Measurements from ENCODE around the gene TENT4B. TPM values are rescaled to one million over a fixed set of nuclear protein-coding genes. Genes with fewer than 3 reads are reported as not detected.
A peak's percentile ranks its signal among the peaks of the same experiment; 100 is the strongest.

TENT4B gene
- total and polyA plus RNA-seq, 5 donors from 2014 or later: 3.5 to 19.7 (median 3.6) TPM

- Histone ChIP-seq H3K27ac (ENCODE audit: insufficient read depth, low read length, poor library complexity, severe bottlenecking) (no peak overlapping the region), H3K36me3 (ENCODE audit: control insufficient read depth, insufficient read depth, low read length) (no peaks in the 10 kb centered on the region), H3K4me1 (ENCODE audit: control insufficient read depth, insufficient read depth, low read length, poor library complexity, severe bottlenecking) (peaks cover 14% of the 10 kb centered on the region), H3K27me3 (ENCODE audit: control insufficient read depth, insufficient read depth, low read length) (no peaks in the 10 kb centered on the region), H3K9me3 (ENCODE audit: control insufficient read depth in 2 of 2, low read length in 2 of 2) (no peaks in the 10 kb centered on the region), H3K4me3 (ENCODE audit: low read depth, low read length) (no peak overlapping the region)
- Mint-ChIP-seq H3K9me3 (no peaks in the 10 kb centered on the region), H3K4me1 (peaks cover 0 to 8% (median 5%) of the 10 kb centered on the region in 4 donors), H3K36me3 (no peaks in the 10 kb centered on the region), H3K27ac (peak overlapping the region in 1 of 3 donors; percentile 76), H3K27me3 (peaks cover 11% of the 10 kb centered on the region), H3K4me3 (peak overlapping the region; percentile 56 to 78 (median 73))
- DNase-seq (no peak), ATAC-seq (ENCODE audit: low read depth in 2 of 2) (no peak)
Measured at GRCh38 chr16:50247123-50247905, 94.2 kb downstream of the TENT4B start.

DNA sequence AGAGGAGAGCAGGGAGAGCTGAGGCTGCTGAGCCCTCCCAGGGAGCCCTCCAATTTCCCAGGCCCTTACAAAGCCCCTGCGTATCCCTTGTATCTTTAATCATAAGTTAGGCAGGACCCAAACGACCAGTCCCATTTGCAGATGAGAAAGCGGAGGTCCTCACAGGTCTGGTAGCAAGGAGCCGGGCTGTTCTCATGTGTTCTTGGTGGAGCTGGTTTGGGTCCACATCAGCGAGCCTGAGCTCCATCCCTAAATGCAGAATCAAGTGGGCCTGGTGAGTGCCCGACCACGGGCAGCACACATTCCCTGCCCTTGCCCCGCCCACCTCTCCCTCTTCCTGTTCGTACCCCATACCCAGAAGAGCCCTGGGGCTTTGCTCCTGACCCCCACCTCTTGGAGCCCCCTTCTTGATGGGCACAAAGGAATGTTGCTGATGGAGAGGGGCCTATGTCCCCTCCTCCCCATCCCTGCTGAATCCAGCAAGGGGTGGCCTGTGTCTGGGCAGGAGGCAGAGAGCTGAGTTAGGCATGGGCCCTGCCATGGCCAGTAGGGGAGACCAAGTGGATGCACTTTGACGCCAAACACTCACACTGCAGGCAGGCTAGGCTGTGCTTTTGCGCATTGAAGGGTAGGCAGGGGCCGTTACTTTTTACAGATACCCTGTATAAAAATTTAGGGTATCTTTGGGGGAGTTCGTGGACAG, 95.0 kb downstream of the TENT4B start:
- Histone ChIP-seq H3K9me3 (ENCODE audit: control insufficient read depth in 2 of 2, low read length in 2 of 2) (no peaks in the 10 kb centered on the region), H3K27me3 (ENCODE audit: control insufficient read depth, insufficient read depth, low read length) (no peaks in the 10 kb centered on the region), H3K36me3 (ENCODE audit: control insufficient read depth, insufficient read depth, low read length) (no peaks in the 10 kb centered on the region), H3K27ac (ENCODE audit: insufficient read depth, low read length, poor library complexity, severe bottlenecking) (no peak overlapping the region), H3K4me1 (ENCODE audit: control insufficient read depth, insufficient read depth, low read length, poor library complexity, severe bottlenecking) (peaks cover 14% of the 10 kb centered on the region), H3K4me3 (ENCODE audit: low read depth, low read length) (no peak overlapping the region)
- H3K27ac Mint-ChIP-seq: no peak overlapping the region
- H3K4me3 Mint-ChIP-seq: peak overlapping the region; percentile 13 to 78 (median 60)
- no peaks in the 10 kb centered on the region for H3K36me3 Mint-ChIP-seq
- DNase-seq (no peak), ATAC-seq (ENCODE audit: low read depth in 2 of 2) (no peak)
- H3K27me3 Mint-ChIP-seq: peaks cover 11% of the 10 kb centered on the region
- H3K4me1 Mint-ChIP-seq: peaks cover 0 to 8% (median 5%) of the 10 kb centered on the region in 4 donors
- no peaks in the 10 kb centered on the region for H3K9me3 Mint-ChIP-seq

- H3K27me3 Mint-ChIP-seq: peaks cover 14% of the 10 kb centered on the region
- H3K36me3 Mint-ChIP-seq: no peaks in the 10 kb centered on the region
- no peak for ATAC-seq (ENCODE audit: low read depth in 2 of 2)
- H3K9me3 ChIP-seq (ENCODE audit: control insufficient read depth in 2 of 2, low read length in 2 of 2): no peaks in the 10 kb centered on the region
- peak overlapping the region in 3 of 4 donors; percentile 35 to 48 (median 39) for H3K4me3 Mint-ChIP-seq
- no peaks in the 10 kb centered on the region for H3K9me3 Mint-ChIP-seq
- DNase-seq: no peak
- H3K36me3 ChIP-seq (ENCODE audit: control insufficient read depth, insufficient read depth, low read length): no peaks in the 10 kb centered on the region
- H3K27me3 ChIP-seq (ENCODE audit: control insufficient read depth, insufficient read depth, low read length): no peaks in the 10 kb centered on the region
- no peak overlapping the region for H3K27ac ChIP-seq (ENCODE audit: insufficient read depth, low read length, poor library complexity, severe bottlenecking)
- peaks cover 14% of the 10 kb centered on the region for H3K4me1 ChIP-seq (ENCODE audit: control insufficient read depth, insufficient read depth, low read length, poor library complexity, severe bottlenecking)
- no peak overlapping the region for H3K4me3 ChIP-seq (ENCODE audit: low read depth, low read length)
- peaks cover 0 to 8% (median 5%) of the 10 kb centered on the region in 4 donors for H3K4me1 Mint-ChIP-seq
- peak overlapping the region in 1 of 3 donors; percentile 71 for H3K27ac Mint-ChIP-seq
Measured at GRCh38 chr16:50248845-50249244, 95.7 kb downstream of the TENT4B start.

DNA sequence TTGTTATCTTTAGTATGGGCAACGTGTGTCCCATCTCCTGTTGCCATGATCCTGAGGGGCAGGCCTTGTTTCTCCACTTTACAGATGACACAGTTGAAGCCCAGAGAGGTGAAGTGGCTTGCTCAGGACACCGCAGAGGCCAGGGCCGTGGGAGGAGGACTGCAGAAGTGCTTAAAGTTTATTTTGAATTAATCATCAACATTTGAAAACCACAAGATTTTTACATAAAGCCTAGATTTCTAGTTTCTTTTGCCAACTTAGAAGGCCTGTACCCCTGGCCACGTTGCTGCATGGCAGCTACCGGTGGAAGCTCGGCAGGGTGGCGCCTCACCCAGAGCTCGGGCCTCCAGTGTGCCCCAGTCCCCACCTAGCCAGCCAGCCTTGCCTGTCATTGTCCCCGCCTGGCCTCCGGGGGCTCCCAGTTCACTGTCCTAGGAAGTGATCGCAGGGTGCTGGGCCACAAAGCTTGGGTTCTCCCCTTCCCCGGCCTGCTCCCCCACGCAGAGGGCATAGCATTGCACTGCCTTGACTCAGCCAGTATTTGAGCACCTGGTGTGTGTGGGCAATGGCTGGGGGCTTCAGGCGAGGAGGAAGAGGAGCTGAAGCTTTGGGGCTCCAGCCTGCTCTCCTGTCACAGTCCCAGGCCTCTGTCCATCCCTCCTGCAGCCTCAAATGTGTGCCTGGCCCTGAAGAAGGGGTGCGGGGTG, 98.4 kb downstream of the TENT4B start:
- H3K4me1 ChIP-seq (ENCODE audit: control insufficient read depth, insufficient read depth, low read length, poor library complexity, severe bottlenecking): peaks cover 2% of the 10 kb centered on the region
- H3K27ac Mint-ChIP-seq: no peak overlapping the region
- no peak overlapping the region for H3K4me3 ChIP-seq (ENCODE audit: low read depth, low read length)
- peak overlapping the region in 2 of 4 donors; percentile 15 for H3K4me3 Mint-ChIP-seq
- no peaks in the 10 kb centered on the region for H3K4me1 Mint-ChIP-seq
- peaks cover 18% of the 10 kb centered on the region for H3K27me3 Mint-ChIP-seq
- DNase-seq (no peak), ATAC-seq (ENCODE audit: low read depth in 2 of 2) (no peak)
- no peaks in the 10 kb centered on the region for H3K9me3 ChIP-seq (ENCODE audit: control insufficient read depth in 2 of 2, low read length in 2 of 2)
- no peaks in the 10 kb centered on the region for H3K36me3 Mint-ChIP-seq
- no peaks in the 10 kb centered on the region for H3K27me3 ChIP-seq (ENCODE audit: control insufficient read depth, insufficient read depth, low read length)
- H3K27ac ChIP-seq (ENCODE audit: insufficient read depth, low read length, poor library complexity, severe bottlenecking): no peak overlapping the region
- no peaks in the 10 kb centered on the region for H3K36me3 ChIP-seq (ENCODE audit: control insufficient read depth, insufficient read depth, low read length)
- H3K9me3 Mint-ChIP-seq: no peaks in the 10 kb centered on the region

DNA sequence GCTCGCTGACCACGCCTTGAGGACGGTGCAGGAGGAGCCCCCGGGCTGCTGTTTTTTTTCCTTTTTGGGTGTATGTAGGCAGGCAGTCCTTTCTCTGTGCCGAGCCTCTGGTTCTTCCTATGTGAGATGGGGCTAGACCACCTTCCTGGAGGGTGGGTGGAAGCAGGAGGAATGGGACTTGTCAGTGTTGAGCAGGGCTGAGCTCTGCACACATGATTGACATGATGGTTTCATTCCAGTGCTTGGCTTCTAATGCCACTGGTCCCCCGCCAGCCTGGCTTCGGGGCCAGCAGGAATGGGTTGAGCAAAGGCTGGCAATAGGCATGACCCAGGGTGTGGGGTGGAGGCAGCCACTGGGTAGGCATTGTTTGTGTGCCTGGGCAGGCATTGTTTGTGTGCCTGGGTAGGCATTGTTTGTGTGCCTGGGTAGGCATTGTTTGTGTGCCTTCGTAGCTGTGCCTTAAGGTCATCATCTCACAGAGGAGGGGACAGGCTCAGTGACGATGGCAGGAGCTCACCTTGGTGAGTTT, 99.0 kb downstream of the TENT4B start:
- H3K4me1 Mint-ChIP-seq: no peaks in the 10 kb centered on the region
- DNase-seq: no peak
- Histone ChIP-seq H3K9me3 (ENCODE audit: control insufficient read depth in 2 of 2, low read length in 2 of 2) (no peaks in the 10 kb centered on the region), H3K4me1 (ENCODE audit: control insufficient read depth, insufficient read depth, low read length, poor library complexity, severe bottlenecking) (no peaks in the 10 kb centered on the region), H3K27ac (ENCODE audit: insufficient read depth, low read length, poor library complexity, severe bottlenecking) (no peak overlapping the region), H3K27me3 (ENCODE audit: control insufficient read depth, insufficient read depth, low read length) (peaks cover 4% of the 10 kb centered on the region), H3K4me3 (ENCODE audit: low read depth, low read length) (no peak overlapping the region), H3K36me3 (ENCODE audit: control insufficient read depth, insufficient read depth, low read length) (no peaks in the 10 kb centered on the region)
- no peaks in the 10 kb centered on the region for H3K36me3 Mint-ChIP-seq
- H3K27ac Mint-ChIP-seq: no peak overlapping the region
- H3K27me3 Mint-ChIP-seq: peaks cover 18% of the 10 kb centered on the region
- ATAC-seq (ENCODE audit: low read depth in 2 of 2): no peak
- H3K4me3 Mint-ChIP-seq: peak overlapping the region in 1 of 4 donors; percentile 15
- H3K9me3 Mint-ChIP-seq: no peaks in the 10 kb centered on the region

GRCh38 chr16:50252874-50253513, 99.9 kb downstream of the TENT4B start:
- H3K27me3 ChIP-seq (ENCODE audit: control insufficient read depth, insufficient read depth, low read length): peaks cover 4% of the 10 kb centered on the region
- no peaks in the 10 kb centered on the region for H3K36me3 Mint-ChIP-seq
- no peaks in the 10 kb centered on the region for H3K4me1 Mint-ChIP-seq
- peak overlapping the region in 1 of 3 donors; percentile 52 for H3K27ac Mint-ChIP-seq
- no peaks in the 10 kb centered on the region for H3K9me3 Mint-ChIP-seq
- no peak overlapping the region for H3K4me3 ChIP-seq (ENCODE audit: low read depth, low read length)
- ATAC-seq (ENCODE audit: low read depth in 2 of 2) (no peak), DNase-seq (no peak)
- peaks cover 18% of the 10 kb centered on the region for H3K27me3 Mint-ChIP-seq
- no peaks in the 10 kb centered on the region for H3K4me1 ChIP-seq (ENCODE audit: control insufficient read depth, insufficient read depth, low read length, poor library complexity, severe bottlenecking)
- no peak overlapping the region for H3K4me3 Mint-ChIP-seq
- no peak overlapping the region for H3K27ac ChIP-seq (ENCODE audit: insufficient read depth, low read length, poor library complexity, severe bottlenecking)
- H3K9me3 ChIP-seq (ENCODE audit: control insufficient read depth in 2 of 2, low read length in 2 of 2): no peaks in the 10 kb centered on the region
- no peaks in the 10 kb centered on the region for H3K36me3 ChIP-seq (ENCODE audit: control insufficient read depth, insufficient read depth, low read length)

GRCh38 chr16:50253514-50253910, 100.4 kb downstream of the TENT4B start:
- H3K9me3 Mint-ChIP-seq: no peaks in the 10 kb centered on the region
- H3K27me3 Mint-ChIP-seq: peaks cover 18% of the 10 kb centered on the region
- H3K4me3 Mint-ChIP-seq: no peak overlapping the region
- Histone ChIP-seq H3K4me1 (ENCODE audit: control insufficient read depth, insufficient read depth, low read length, poor library complexity, severe bottlenecking) (no peaks in the 10 kb centered on the region), H3K27ac (ENCODE audit: insufficient read depth, low read length, poor library complexity, severe bottlenecking) (no peak overlapping the region), H3K4me3 (ENCODE audit: low read depth, low read length) (no peak overlapping the region), H3K9me3 (ENCODE audit: control insufficient read depth in 2 of 2, low read length in 2 of 2) (no peaks in the 10 kb centered on the region), H3K36me3 (ENCODE audit: control insufficient read depth, insufficient read depth, low read length) (no peaks in the 10 kb centered on the region), H3K27me3 (ENCODE audit: control insufficient read depth, insufficient read depth, low read length) (peaks cover 4% of the 10 kb centered on the region)
- no peaks in the 10 kb centered on the region for H3K4me1 Mint-ChIP-seq
- no peaks in the 10 kb centered on the region for H3K36me3 Mint-ChIP-seq
- DNase-seq (no peak), ATAC-seq (ENCODE audit: low read depth in 2 of 2) (no peak)
- peak overlapping the region in 1 of 3 donors; percentile 52 for H3K27ac Mint-ChIP-seq
